Ovary (tissue), 9 donors: ENCODE results near the gene NOD2. TPM values are rescaled to one million over a fixed set of nuclear protein-coding genes. Genes with fewer than 3 reads are reported as not detected.
A peak's percentile ranks its signal among the peaks of the same experiment; 100 is the strongest.

Experiments
- DNase-seq, 5 donors: peaks; one replicate each; pipeline ENCODE4 v3.0.0-alpha.2; 2019 to 2020
- H3K27ac ChIP-seq, 2 donors: fragments of 200-600 bp; one replicate each; pipeline versions ENCODE4 v1.5.1 to v1.8.0; 2019 to 2022
- H3K27me3 ChIP-seq: fragments of 200-600 bp; one replicate; pipeline ENCODE4 v1.8.0; 2022
- H3K36me3 ChIP-seq: fragments of 200-600 bp; sonication (generic); one replicate; pipeline ENCODE4 v1.5.1; 2019
- H3K4me1 ChIP-seq: one replicate; pipeline ENCODE4 v1.8.1; 2013; ENCODE audit warnings: mild to moderate bottlenecking, moderate library complexity; ENCODE audit not compliant: insufficient read depth
- H3K4me3 ChIP-seq: fragments of 200-600 bp; sonication (generic); one replicate; pipeline ENCODE4 v1.5.1; 2017
- H3K9me3 ChIP-seq, 2 donors: fragments of 200-600 bp in 1 of 2; sonication (generic) in 1 of 2; one replicate each; pipeline versions ENCODE4 v1.5.1 to v1.8.1; 2013 to 2019; ENCODE audit warnings: mild to moderate bottlenecking in 1 of 2, moderate library complexity in 1 of 2
- EP300 ChIP-seq: sonication (generic); formaldehyde crosslinking; IDR thresholded peaks from one replicate; pipeline ENCODE4 v1.6.1; 2017; ENCODE audit warnings: antibody characterized with exemption
- POLR2A ChIP-seq: fragments of 450-650 bp; IDR thresholded peaks from one replicate; pipeline ENCODE4 v1.6.1; 2017; ENCODE audit warnings: antibody characterized with exemption, mild to moderate bottlenecking, moderate library complexity
- WGBS, 3 donors: extraction: QIAGEN DNeasy Blood & Tissue Kit in 1 of 3; methylation state at CpG; one replicate each; pipeline versions ENCODE4 v1.1.5 to v1.1.7; 2013 to 2017; 5-methylcytosine and 5-hydroxymethylcytosine counted together
- intact Hi-C, 4 donors: fragments of 100-400 bp; cut with DNase I; formaldehyde crosslinking; loops; one replicate each; pipeline versions ENCODE4 v1.11.0 to v1.15.1; 2022 to 2023
- polyA plus RNA-seq, 2 donors: library from polyadenylated mRNA; stranded (reverse); fragments of 200-250 nt in 1 of 2; fragments of 350-450 nt in 1 of 2; fragmentation: Illumina TruSeq in 1 of 2; extraction: RNeasy Lipid Tissue Mini Kit (QIAGEN cat#74804) in 1 of 2; gene quantifications; one replicate each; pipeline ENCODE4 v1.2.3, GENCODE V29; 2013 to 2014
- total RNA-seq, 7 donors: library from RNA; depleted of rRNA in 2 of 7; stranded (reverse); fragments of >200 nt in 2 of 7; fragmentation: NEBNext Ultra II Directional in 3 of 7; extraction: Animal tissue kit (Norgen Biotek cat#: 25700) in 3 of 7; gene quantifications; one replicate each; pipeline versions ENCODE4 v1.1.0 to v1.2.4, GENCODE V29; 2016 to 2023
- TF ChIP-seq, protein P1 (sequence below), 3 donors: fragments of 450-650 bp in 2 of 3; fragments of 200-600 bp in 1 of 3; IDR thresholded peaks; one replicate each; pipeline versions ENCODE4 v1.5.1 to v1.8.0; 2016 to 2022; ENCODE audit warnings: antibody characterized with exemption in 3 of 3, mild to moderate bottlenecking in 1 of 3
- donor health status: DM: no; HTN: no; CAD: no; lungs with moderate emphysema.
- donor health status: DM: no; HTN: no; CAD: no.
- donor health status: Bipolar disorder and iron deficiency.
- donor health status: DM: yes; HTN: yes; CAD: no.
- donor health status: DM: no; HTN: no; CAD: no.
- donor health status: DM: yes; HTN: yes; CAD: no.

Gene NOD2
- total and polyA plus RNA-seq, 9 donors: 0.53 to 1.5 (median 1.1) TPM

DNA sequence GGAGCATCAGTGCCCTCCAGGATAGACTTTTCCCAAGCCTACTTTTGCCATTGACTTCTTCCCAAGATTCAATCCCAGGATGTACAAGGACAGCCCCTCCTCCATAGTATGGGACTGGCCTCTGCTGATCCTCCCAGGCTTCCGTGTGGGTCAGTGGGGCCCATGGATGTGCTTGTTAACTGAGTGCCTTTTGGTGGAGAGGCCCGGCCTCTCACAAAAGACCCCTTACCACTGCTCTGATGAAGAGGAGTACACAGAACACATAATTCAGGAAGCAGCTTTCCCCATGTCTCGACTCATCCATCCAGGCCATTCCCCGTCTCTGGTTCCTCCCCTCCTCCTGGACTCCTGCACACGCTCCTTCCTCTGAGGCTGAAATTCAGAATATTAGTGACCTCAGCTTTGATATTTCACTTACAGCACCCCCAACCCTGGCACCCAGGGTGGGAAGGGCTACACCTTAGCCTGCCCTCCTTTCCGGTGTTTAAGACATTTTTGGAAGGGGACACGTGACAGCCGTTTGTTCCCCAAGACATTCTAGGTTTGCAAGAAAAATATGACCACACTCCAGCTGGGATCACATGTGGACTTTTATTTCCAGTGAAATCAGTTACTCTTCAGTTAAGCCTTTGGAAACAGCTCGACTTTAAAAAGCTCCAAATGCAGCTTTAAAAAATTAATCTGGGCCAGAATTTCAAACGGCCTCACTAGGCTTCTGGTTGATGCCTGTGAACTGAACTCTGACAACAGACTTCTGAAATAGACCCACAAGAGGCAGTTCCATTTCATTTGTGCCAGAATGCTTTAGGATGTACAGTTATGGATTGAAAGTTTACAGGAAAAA lies 38.8 kb downstream of the NOD2 start:
- DNase-seq: no peak
- no peak for TF ChIP-seq EP300
- TF ChIP-seq, protein P1, sequence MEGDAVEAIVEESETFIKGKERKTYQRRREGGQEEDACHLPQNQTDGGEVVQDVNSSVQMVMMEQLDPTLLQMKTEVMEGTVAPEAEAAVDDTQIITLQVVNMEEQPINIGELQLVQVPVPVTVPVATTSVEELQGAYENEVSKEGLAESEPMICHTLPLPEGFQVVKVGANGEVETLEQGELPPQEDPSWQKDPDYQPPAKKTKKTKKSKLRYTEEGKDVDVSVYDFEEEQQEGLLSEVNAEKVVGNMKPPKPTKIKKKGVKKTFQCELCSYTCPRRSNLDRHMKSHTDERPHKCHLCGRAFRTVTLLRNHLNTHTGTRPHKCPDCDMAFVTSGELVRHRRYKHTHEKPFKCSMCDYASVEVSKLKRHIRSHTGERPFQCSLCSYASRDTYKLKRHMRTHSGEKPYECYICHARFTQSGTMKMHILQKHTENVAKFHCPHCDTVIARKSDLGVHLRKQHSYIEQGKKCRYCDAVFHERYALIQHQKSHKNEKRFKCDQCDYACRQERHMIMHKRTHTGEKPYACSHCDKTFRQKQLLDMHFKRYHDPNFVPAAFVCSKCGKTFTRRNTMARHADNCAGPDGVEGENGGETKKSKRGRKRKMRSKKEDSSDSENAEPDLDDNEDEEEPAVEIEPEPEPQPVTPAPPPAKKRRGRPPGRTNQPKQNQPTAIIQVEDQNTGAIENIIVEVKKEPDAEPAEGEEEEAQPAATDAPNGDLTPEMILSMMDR (IDR thresholded peaks at IDR 0.05): no peak
- TF ChIP-seq POLR2A: no peak
- peak overlapping the region in 1 of 2 donors; percentile 35 for H3K27ac ChIP-seq
- no peak overlapping the region for H3K4me3 ChIP-seq
- 50 to 62% (median 57%) methylated on average over 10 of the region's 10 CpGs for WGBS, 3 donors
- no peaks in the 10 kb centered on the region for H3K9me3 ChIP-seq
- H3K4me1 ChIP-seq: peaks cover 5% of the 10 kb centered on the region
- intact Hi-C loops: no loop called here
- no peaks in the 10 kb centered on the region for H3K27me3 ChIP-seq
- H3K36me3 ChIP-seq: no peaks in the 10 kb centered on the region

DNA sequence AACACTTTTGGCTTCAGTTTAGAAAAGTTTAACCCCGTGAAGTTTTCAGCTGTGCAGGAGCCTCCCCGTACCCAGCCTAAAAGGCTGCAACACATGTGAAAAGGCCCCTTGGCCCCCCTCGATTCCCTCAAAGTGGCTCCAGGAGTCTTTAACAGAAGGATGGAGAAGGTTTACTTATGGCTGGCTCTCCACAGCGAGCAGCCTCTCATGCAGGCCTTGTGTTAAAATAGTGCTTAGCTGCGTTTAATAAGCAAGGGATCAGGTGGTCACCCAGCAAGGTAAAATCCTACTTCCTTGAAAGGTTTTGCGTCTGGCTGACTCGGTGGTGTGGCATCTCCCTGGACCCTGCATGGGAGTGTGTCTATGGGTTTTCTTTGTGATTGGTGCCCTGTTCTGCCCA lies 40.1 kb downstream of the NOD2 start:
- Histone ChIP-seq H3K4me3 (no peak overlapping the region), H3K36me3 (no peaks in the 10 kb centered on the region), H3K27ac (no peak overlapping the region), H3K4me1 (peaks cover 5% of the 10 kb centered on the region), H3K9me3 (no peaks in the 10 kb centered on the region), H3K27me3 (no peaks in the 10 kb centered on the region)
- no peak for DNase-seq
- intact Hi-C loops: no loop called here
- 86 to 89% (median 87%) methylated on average over 7 of the region's 7 CpGs for WGBS, 3 donors
- TF ChIP-seq EP300: no peak
- no peak for TF ChIP-seq POLR2A
- TF ChIP-seq, protein P1 (IDR thresholded peaks at IDR 0.05): no peak

DNA sequence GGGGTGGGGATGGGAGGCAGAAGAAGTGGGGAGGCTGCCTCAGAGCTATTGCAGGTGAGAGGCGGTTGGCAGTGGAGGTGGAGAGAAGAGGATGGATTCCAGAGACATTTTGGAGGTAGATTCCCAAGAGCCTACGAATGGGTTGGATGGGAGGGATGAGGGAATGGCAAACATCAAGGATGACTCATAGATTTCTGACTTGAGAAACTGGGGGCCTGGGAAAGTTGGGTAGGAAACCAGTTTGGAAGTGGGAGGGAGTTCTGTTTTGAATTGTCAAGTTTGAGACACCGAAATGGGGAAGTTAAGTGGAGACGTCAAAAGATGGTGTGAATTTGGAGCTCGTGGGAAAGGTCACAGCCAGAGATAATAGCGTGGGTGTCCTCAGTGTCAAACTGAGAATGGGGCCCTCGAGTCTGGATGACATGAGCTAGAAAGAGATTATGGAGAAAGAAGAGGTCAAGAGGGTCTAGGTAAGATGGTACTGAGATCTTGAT lies 42.3 kb downstream of the NOD2 start:
- no peak for DNase-seq
- intact Hi-C loops: no loop called here
- WGBS, 3 donors: 78 to 82% (median 80%) methylated on average over 7 of the region's 7 CpGs
- no peak overlapping the region for H3K27ac ChIP-seq
- no peaks in the 10 kb centered on the region for H3K27me3 ChIP-seq
- no peaks in the 10 kb centered on the region for H3K9me3 ChIP-seq
- no peaks in the 10 kb centered on the region for H3K36me3 ChIP-seq
- H3K4me1 ChIP-seq: peaks cover 5% of the 10 kb centered on the region
- TF ChIP-seq, protein P1 (IDR thresholded peaks at IDR 0.05): no peak
- no peak for TF ChIP-seq POLR2A
- TF ChIP-seq EP300: no peak
- no peak overlapping the region for H3K4me3 ChIP-seq

DNA sequence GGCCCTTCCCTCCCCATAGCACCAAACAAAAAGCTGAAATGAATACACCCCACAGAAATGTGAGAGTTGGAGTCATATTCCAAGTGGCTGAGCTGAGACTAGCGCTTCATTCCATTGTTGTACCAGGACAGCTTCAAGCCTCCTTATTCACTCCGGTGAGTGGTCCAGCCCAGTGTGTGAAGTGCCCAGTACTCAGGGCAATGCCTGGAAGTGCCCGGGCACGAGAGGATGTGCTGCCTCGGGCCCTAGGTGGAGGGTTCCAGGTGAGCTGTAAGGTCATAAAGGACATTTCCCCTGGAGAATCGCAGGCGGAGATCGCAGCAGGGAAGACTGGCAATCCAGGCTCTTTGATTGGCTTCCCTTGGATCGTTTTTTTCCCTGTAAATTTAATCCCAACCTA lies 43.0 kb downstream of the NOD2 start:
- H3K4me3 ChIP-seq: no peak overlapping the region
- peaks cover 2% of the 10 kb centered on the region for H3K4me1 ChIP-seq
- DNase-seq: no peak
- no peaks in the 10 kb centered on the region for H3K36me3 ChIP-seq
- 81 to 86% (median 85%) methylated on average over 9 of the region's 9 CpGs for WGBS, 3 donors
- TF ChIP-seq, protein P1 (IDR thresholded peaks at IDR 0.05): no peak
- no peak for TF ChIP-seq EP300
- TF ChIP-seq POLR2A: no peak
- intact Hi-C loops: no loop called here
- H3K27me3 ChIP-seq: no peaks in the 10 kb centered on the region
- no peak overlapping the region for H3K27ac ChIP-seq
- no peaks in the 10 kb centered on the region for H3K9me3 ChIP-seq
